Measurements from ENCODE around the gene TM2D1.
"Not testable (repeated sequence)": the region's sequence is repeated elsewhere in the genome, so short reads cannot be mapped to it uniquely, and the experiment has no call there.

The TM2D1 gene

GRCh38 chr1:61724813-61725694 lies at the start of gene TM2D1:
Gene TM2D1 (minus strand): TSS chr1:61725141. CDS start chr1:61725120, 21 bp downstream.
- DNase-seq, result peak; percentile 50 to 94 (median 84)

- DNase-seq, result no peak
These were observed 45.2 kb upstream of the TM2D1 start for GRCh38 chr1:61770131-61770530.

DNA sequence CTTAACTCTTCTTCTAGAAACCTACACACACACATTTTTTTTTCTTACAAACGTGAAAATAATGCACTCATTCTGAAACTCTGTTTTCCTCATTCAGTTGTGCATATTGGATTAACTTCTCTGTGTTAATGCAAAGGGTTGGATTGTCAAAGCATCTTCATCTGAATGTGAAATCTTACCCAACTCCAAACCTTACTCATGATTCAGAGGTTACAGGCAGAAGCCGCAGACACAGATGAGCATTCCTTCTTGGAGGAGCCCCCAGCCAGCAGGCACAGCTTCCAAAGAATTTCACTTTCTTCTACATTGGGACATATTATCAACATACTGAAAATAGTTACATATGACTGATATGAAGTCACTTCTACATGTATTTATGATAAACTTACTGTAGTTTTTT lies 33.0 kb upstream of the TM2D1 start:
- DNase-seq, result no peak

GRCh38 chr1:61756773-61757172 lies 31.8 kb upstream of the TM2D1 start:
- no peak for DNase-seq

- no peak for DNase-seq
These were observed 29.6 kb upstream of the TM2D1 start for GRCh38 chr1:61754545-61754944.

DNA sequence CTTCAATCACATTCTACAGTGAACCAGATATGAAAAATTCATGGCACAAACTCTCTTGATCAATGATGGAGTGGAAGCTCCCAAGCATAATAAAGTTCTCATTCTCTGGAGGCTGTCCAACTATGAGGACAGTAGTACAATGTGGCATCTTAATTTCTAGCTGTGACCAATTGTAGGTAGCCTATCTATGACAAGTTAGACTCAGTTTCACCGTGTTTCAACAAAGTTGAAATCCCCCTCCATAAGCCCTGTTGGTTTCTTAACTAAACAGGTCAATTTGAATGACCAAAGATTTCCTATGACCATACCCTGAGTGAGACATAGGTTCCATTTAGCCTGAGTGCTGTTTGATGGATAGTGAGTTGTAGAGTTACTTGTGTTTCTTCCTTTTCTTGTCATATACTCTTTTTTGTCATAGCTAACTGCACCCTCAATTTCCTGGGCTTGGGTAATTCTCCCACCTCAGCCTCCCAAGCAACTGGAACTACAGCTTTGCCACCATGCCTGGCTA lies 29.1 kb upstream of the TM2D1 start:
- DNase-seq, result no peak

- DNase-seq, result no peak
These were observed 28.0 kb upstream of the TM2D1 start for GRCh38 chr1:61752921-61753389.

GRCh38 chr1:61749574-61749973 lies 24.6 kb upstream of the TM2D1 start:
- no peak for DNase-seq

DNA sequence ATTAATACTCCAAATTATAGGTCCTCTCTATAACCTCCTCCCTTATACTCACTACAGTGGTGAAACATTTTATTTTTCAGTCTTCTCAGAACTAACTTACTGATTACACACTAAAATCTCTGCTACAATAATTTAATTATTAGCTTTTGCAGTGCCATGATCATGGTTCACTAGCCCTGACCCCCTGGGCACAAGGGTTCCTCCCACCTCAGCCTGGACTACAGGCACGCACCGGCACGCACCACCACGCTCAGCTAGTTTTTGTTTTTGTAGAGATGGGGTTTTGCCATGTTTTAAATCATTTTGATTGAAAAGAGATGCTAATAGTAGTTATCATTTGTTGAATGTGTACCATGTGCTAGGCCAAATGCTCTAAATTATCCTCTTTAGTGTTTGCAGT lies 23.6 kb upstream of the TM2D1 start:
- no peak for DNase-seq

DNA sequence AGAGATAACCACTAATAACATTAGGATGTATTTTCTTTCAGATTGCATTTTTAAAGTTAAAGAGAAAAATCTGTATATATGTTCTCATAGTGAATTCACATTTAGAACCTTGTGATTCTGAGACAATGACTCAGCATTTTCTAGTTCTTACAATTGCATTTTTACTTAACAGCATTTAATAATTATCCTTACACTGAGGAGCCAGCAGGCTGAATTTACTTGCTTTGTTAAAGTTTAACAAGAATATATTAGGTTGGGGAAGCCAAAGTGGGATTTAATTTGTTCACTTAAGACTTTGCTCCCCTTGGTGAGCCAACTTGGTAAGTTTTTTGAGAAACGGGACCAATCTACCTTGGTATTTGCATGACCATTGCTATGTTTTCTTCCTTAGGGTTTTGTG lies 21.9 kb upstream of the TM2D1 start:
- no peak for DNase-seq

GRCh38 chr1:61743716-61744580 lies 19.0 kb upstream of the TM2D1 start:
- DNase-seq, result no peak

- peak in 2 of 58 donors; percentile 39 to 44 for DNase-seq
These were observed 18.4 kb upstream of the TM2D1 start for GRCh38 chr1:61743431-61743705.

DNA sequence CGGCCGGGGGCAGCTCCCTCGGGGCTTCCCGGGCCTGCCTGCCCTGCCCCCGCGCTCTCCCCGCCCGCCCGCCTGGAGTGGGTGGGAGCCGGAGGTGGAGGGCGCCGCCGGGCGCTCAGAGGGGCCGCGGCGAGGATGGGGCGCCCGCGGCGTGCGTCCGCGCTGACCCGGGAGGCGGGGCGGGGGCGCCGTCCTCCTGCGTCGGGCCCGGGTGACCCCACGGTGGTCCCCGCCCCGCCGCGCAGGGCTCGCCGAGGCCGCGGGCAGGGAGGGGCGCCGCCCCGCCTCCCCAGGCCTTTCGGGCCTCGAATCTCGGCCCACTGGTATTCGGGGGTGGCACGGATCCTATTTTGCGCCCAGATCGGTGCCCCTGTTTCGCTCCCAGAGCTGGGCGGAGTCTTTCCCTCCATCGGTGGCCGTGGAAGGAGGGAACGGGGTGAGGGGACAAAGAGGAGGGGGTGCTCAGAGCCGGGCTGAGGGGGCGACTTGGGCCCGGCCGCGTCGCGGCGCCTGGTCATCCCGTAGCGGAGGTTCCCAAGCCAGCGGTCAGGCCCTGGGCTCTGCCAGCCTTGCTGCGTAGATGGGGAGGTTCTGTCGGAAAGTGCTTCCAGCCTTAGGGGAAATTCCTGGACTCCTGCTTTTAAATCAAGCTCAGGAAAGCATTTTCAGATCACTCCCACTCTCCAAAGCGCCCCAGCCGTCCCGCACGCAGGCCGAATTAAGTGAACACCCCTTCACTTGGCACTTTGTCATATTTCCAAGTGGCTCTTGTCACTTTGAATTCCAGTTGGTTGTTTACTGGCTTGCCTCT lies 17.9 kb upstream of the TM2D1 start:
- peak in 53 of 58 donors; percentile 6 to 72 (median 46) for DNase-seq

DNA sequence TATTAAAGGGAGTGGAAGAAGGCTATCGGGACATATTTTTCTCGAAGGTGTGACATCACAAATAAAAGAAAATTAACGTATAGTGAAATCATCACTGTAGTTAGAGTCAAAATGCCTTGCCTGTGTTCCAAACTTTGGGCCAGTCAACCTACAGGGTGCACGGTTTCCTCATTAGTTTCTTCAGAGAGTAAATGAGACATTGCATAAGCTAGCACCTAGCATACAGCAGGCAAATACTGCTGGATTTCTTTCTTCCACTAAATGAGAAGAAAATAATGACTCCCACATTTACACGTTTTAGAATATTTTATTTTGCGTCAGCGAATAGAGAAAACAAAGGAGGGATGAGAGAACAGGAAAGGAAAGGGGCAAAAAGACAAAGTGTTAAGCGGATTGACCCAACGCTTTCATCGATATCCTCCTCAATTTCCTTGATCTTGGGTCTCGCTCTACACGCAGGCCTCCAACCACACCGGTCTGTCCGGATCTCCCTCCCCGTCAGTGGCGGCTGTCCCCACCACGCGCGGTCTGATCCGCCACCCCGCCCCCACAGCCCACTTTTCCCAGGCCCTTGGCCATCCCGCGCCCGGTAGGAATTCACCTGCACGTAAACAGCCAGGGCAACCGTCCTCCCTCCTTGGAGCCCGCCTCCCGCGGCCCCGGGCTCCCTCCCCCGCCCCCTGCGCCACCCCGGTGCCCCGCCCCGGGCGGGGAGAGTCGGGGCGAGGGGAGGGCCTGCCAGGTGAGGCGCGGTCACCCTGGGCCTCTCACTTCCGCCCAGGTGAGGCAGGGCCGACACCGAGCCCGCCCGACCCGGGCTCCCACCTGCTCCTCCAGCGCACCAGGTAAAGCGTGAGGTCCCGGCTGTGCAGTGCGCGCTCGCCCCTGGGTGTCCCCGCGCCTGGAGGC lies 17.0 kb upstream of the TM2D1 start, which contains the start of gene PATJ:
Gene PATJ, plus strand, starts transcription at position 770 of the 909 bp plus-strand sequence. CDS start 20,413 bp downstream, outside the sequence.
- DNase-seq, result peak in 52 of 58 donors; percentile 5 to 71 (median 39)

- DNase-seq, result no peak
These were observed 16.1 kb upstream of the TM2D1 start for GRCh38 chr1:61740751-61741700.

GRCh38 chr1:61732726-61733125 lies 7.8 kb upstream of the TM2D1 start:
- no peak for DNase-seq

- not testable (repeated sequence) for DNase-seq
These were observed 5.7 kb upstream of the TM2D1 start for GRCh38 chr1:61730679-61731078.

DNA sequence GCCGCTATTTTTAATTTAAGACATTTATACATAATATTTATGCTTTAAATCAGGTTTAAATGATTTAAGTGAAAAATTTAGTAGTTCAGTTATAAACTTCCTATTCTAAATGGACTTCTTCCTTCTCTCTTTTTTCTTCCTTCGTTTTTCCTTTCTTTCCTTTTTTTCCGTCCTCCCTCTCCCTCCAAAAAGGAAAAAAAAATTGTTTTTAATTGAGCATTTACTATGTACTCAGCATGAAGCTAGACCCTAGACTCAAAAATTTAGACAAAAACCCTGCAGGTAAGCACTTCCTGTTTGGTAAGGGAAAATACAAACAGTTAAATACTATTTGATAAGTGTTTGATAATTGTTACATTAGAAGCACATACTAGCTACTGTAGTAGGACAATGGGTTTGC lies 2.6 kb upstream of the TM2D1 start:
- DNase-seq, result no peak

- no peak for DNase-seq
These were observed 482 bp downstream of the TM2D1 start for GRCh38 chr1:61724506-61724812.

Data from anterior cingulate cortex (tissue), 58 donors.